K562 (cell line): ENCODE data around the gene ASIC3. TPM values are rescaled to one million over a fixed set of nuclear protein-coding genes. Genes with fewer than 3 reads are reported as not detected.

Source experiments
- RFX5 ChIP-seq: IDR thresholded peaks from 2 replicates; pipeline ENCODE4 v1.6.1; 2011; ENCODE audit warnings: low read depth, mild to moderate bottlenecking, improper control_type of control experiment, low read length
- ZNF253 ChIP-seq: fragments of 250-450 bp; sonication (Bioruptor Pico); conservative IDR thresholded peaks from 2 replicates; pipeline ENCODE4 v1.6.1; 2021; ENCODE audit warnings: mild to moderate bottlenecking
- polyA plus RNA-seq, 8 experiments: library from polyadenylated mRNA; depleted of rRNA in 4 of 8; stranded (reverse) in 5 of 8; unstranded in 3 of 8; fragments of >200 nt; fragmentation: Nextera tagmentation in 2 of 8; fragmentation: Illumina TruSeq in 1 of 8; extraction: Ambion mirVana in 2 of 8; extraction: Trizol in 1 of 8; gene quantifications; 2 replicates each; pipeline versions ENCODE4 v1.2.1 to v1.2.3, GENCODE V29; 2011 to 2014; ENCODE audit warnings: inconsistent platforms in 1 of 8, missing spikeins in 1 of 8
- total RNA-seq, 7 experiments: library from RNA; depleted of rRNA in 6 of 7; stranded (reverse); fragments of >200 nt in 6 of 7; fragmentation: Illumina TruSeq in 2 of 7; extraction: Trizol in 2 of 7; gene quantifications; 2 replicates each; pipeline versions ENCODE4 v1.2.1 to v1.2.3, GENCODE V29; 2011 to 2021; ENCODE audit warnings: low replicate concordance in 1 of 7
- TF ChIP-seq, protein P1 (sequence below): fragments of 450-650 bp; IDR thresholded peaks from 2 replicates; pipeline ENCODE4 v1.6.1; 2016; ENCODE audit warnings: mild to moderate bottlenecking, moderate library complexity
- TF ChIP-seq, protein P2 (sequence below): fragments of 250-450 bp; sonication (Bioruptor Pico); IDR thresholded peaks from 2 replicates; pipeline ENCODE4 v1.4.0; 2020; ENCODE audit warnings: mild to moderate bottlenecking, moderate library complexity, borderline replicate concordance
- TF ChIP-seq, protein P3 (sequence below): fragments of 450-650 bp; IDR thresholded peaks from 2 replicates; pipeline ENCODE4 v1.6.1; 2017; ENCODE audit warnings: mild to moderate bottlenecking, moderate library complexity

Gene ASIC3
- total and polyA plus RNA-seq, 9 of the 15 experiments (the other 6 are each of a cell fraction or from before 2014, with no cell fraction given): 0.11 to 5.0 (median 0.87) TPM

DNA sequence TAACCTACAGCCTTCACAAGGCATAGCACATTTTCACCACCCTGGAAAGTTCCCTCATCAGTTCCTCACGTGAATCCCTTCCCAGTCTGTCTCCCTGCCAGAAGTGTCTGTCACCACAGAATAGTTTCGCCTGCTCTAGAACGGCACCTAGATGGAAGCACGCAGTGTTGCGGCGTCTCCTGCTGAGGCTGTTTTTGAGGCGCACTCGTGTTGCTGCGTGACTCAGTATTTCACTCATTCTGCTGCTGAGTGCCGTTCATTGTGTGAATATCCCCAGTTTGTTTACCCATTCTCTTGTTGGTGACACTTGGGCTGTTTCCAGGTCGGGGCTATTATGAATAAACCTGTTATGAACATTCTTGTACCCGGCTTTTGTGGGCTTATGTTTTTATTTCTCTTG lies 44.8 kb upstream of the ASIC3 start (continued):
- TF ChIP-seq, protein P1, sequence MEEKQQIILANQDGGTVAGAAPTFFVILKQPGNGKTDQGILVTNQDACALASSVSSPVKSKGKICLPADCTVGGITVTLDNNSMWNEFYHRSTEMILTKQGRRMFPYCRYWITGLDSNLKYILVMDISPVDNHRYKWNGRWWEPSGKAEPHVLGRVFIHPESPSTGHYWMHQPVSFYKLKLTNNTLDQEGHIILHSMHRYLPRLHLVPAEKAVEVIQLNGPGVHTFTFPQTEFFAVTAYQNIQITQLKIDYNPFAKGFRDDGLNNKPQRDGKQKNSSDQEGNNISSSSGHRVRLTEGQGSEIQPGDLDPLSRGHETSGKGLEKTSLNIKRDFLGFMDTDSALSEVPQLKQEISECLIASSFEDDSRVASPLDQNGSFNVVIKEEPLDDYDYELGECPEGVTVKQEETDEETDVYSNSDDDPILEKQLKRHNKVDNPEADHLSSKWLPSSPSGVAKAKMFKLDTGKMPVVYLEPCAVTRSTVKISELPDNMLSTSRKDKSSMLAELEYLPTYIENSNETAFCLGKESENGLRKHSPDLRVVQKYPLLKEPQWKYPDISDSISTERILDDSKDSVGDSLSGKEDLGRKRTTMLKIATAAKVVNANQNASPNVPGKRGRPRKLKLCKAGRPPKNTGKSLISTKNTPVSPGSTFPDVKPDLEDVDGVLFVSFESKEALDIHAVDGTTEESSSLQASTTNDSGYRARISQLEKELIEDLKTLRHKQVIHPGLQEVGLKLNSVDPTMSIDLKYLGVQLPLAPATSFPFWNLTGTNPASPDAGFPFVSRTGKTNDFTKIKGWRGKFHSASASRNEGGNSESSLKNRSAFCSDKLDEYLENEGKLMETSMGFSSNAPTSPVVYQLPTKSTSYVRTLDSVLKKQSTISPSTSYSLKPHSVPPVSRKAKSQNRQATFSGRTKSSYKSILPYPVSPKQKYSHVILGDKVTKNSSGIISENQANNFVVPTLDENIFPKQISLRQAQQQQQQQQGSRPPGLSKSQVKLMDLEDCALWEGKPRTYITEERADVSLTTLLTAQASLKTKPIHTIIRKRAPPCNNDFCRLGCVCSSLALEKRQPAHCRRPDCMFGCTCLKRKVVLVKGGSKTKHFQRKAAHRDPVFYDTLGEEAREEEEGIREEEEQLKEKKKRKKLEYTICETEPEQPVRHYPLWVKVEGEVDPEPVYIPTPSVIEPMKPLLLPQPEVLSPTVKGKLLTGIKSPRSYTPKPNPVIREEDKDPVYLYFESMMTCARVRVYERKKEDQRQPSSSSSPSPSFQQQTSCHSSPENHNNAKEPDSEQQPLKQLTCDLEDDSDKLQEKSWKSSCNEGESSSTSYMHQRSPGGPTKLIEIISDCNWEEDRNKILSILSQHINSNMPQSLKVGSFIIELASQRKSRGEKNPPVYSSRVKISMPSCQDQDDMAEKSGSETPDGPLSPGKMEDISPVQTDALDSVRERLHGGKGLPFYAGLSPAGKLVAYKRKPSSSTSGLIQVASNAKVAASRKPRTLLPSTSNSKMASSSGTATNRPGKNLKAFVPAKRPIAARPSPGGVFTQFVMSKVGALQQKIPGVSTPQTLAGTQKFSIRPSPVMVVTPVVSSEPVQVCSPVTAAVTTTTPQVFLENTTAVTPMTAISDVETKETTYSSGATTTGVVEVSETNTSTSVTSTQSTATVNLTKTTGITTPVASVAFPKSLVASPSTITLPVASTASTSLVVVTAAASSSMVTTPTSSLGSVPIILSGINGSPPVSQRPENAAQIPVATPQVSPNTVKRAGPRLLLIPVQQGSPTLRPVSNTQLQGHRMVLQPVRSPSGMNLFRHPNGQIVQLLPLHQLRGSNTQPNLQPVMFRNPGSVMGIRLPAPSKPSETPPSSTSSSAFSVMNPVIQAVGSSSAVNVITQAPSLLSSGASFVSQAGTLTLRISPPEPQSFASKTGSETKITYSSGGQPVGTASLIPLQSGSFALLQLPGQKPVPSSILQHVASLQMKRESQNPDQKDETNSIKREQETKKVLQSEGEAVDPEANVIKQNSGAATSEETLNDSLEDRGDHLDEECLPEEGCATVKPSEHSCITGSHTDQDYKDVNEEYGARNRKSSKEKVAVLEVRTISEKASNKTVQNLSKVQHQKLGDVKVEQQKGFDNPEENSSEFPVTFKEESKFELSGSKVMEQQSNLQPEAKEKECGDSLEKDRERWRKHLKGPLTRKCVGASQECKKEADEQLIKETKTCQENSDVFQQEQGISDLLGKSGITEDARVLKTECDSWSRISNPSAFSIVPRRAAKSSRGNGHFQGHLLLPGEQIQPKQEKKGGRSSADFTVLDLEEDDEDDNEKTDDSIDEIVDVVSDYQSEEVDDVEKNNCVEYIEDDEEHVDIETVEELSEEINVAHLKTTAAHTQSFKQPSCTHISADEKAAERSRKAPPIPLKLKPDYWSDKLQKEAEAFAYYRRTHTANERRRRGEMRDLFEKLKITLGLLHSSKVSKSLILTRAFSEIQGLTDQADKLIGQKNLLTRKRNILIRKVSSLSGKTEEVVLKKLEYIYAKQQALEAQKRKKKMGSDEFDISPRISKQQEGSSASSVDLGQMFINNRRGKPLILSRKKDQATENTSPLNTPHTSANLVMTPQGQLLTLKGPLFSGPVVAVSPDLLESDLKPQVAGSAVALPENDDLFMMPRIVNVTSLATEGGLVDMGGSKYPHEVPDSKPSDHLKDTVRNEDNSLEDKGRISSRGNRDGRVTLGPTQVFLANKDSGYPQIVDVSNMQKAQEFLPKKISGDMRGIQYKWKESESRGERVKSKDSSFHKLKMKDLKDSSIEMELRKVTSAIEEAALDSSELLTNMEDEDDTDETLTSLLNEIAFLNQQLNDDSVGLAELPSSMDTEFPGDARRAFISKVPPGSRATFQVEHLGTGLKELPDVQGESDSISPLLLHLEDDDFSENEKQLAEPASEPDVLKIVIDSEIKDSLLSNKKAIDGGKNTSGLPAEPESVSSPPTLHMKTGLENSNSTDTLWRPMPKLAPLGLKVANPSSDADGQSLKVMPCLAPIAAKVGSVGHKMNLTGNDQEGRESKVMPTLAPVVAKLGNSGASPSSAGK: no peak; the same call in 1 of the 2 replicates
- TF ChIP-seq, protein P2, sequence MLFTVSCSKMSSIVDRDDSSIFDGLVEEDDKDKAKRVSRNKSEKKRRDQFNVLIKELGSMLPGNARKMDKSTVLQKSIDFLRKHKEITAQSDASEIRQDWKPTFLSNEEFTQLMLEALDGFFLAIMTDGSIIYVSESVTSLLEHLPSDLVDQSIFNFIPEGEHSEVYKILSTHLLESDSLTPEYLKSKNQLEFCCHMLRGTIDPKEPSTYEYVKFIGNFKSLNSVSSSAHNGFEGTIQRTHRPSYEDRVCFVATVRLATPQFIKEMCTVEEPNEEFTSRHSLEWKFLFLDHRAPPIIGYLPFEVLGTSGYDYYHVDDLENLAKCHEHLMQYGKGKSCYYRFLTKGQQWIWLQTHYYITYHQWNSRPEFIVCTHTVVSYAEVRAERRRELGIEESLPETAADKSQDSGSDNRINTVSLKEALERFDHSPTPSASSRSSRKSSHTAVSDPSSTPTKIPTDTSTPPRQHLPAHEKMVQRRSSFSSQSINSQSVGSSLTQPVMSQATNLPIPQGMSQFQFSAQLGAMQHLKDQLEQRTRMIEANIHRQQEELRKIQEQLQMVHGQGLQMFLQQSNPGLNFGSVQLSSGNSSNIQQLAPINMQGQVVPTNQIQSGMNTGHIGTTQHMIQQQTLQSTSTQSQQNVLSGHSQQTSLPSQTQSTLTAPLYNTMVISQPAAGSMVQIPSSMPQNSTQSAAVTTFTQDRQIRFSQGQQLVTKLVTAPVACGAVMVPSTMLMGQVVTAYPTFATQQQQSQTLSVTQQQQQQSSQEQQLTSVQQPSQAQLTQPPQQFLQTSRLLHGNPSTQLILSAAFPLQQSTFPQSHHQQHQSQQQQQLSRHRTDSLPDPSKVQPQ (CRISPR knock-in tag): no peak
- no peak for TF ChIP-seq RFX5
- no peak for TF ChIP-seq ZNF253 (CRISPR knock-in tag)
- TF ChIP-seq, protein P3, sequence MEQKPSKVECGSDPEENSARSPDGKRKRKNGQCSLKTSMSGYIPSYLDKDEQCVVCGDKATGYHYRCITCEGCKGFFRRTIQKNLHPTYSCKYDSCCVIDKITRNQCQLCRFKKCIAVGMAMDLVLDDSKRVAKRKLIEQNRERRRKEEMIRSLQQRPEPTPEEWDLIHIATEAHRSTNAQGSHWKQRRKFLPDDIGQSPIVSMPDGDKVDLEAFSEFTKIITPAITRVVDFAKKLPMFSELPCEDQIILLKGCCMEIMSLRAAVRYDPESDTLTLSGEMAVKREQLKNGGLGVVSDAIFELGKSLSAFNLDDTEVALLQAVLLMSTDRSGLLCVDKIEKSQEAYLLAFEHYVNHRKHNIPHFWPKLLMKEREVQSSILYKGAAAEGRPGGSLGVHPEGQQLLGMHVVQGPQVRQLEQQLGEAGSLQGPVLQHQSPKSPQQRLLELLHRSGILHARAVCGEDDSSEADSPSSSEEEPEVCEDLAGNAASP: no peak
